K562 (cell line): Measurements from ENCODE around the gene FAM53B. TPM values are rescaled to one million over a fixed set of nuclear protein-coding genes. Genes with fewer than 3 reads are reported as not detected.
A peak's percentile ranks its signal among the peaks of the same experiment; 100 is the strongest.

ENCODE experiments used
- BCL6 ChIP-seq: fragments of 250-450 bp; sonication (Bioruptor Pico); IDR thresholded peaks from 2 replicates; pipeline ENCODE4 v1.4.0; 2020
- DACH1 ChIP-seq: fragments of 450-650 bp; IDR thresholded peaks from 2 replicates; pipeline ENCODE4 v1.6.1; 2018; ENCODE audit not compliant: partially characterized antibody
- MAZ ChIP-seq, 2 experiments: fragments of 450-650 bp in 1 of 2; sonication (generic) in 1 of 2; formaldehyde crosslinking; IDR thresholded peaks in 1 of 2; conservative IDR thresholded peaks in 1 of 2; 2 replicates each; pipeline versions ENCODE4 v1.4.0 to v1.5.0; 2020; ENCODE audit warnings: mild to moderate bottlenecking in 1 of 2, missing genetic modification reagents in 1 of 2
- PPARD ChIP-seq: fragments of 250-450 bp; sonication (Bioruptor Pico); IDR thresholded peaks from 2 replicates; pipeline ENCODE4 v1.8.0; 2022; ENCODE audit warnings: inconsistent platforms, mild to moderate bottlenecking, moderate library complexity
- REST ChIP-seq, 2 experiments: fragments of 450-650 bp; formaldehyde crosslinking in 1 of 2; IDR thresholded peaks; 2 replicates each; pipeline versions ENCODE4 v1.4.0 to v1.6.1; 2014 to 2020; ENCODE audit warnings: mild to moderate bottlenecking in 2 of 2, borderline replicate concordance in 1 of 2, low read depth in 1 of 2
- SFPQ ChIP-seq: fragments of 200-400 bp; formaldehyde crosslinking; IDR thresholded peaks from 2 replicates; pipeline ENCODE4 v1.6.1; 2017; ENCODE audit warnings: mild to moderate bottlenecking, low read depth, low read length, moderate library complexity
- SMAD3 ChIP-seq: fragments of 450-650 bp; formaldehyde crosslinking; conservative IDR thresholded peaks from 2 replicates; pipeline ENCODE4 v1.4.0; 2020; ENCODE audit warnings: mild to moderate bottlenecking
- SREBF2 ChIP-seq: sonication (generic); formaldehyde crosslinking; IDR thresholded peaks from 2 replicates; pipeline ENCODE4 v1.4.0; 2020; ENCODE audit warnings: mild to moderate bottlenecking, missing genetic modification reagents
- YY1 ChIP-seq, 3 experiments: IDR thresholded peaks; 2 replicates each; pipeline ENCODE4 v1.6.1; 2011; ENCODE audit warnings: low read length in 2 of 3, mild to moderate bottlenecking in 2 of 3, moderate library complexity in 2 of 3, borderline replicate concordance in 1 of 3, control low read depth in 1 of 3, low read depth in 1 of 3; ENCODE audit not compliant: insufficient read depth in 3 of 3, insufficient replicate concordance in 2 of 3, control insufficient read depth in 1 of 3, insufficient read length in 1 of 3; ENCODE audit errors: extremely low read depth in 1 of 3
- ZNF551 ChIP-seq: fragments of 250-450 bp; sonication (Bioruptor Pico); IDR thresholded peaks from 2 replicates; pipeline ENCODE4 v1.5.0; 2021; ENCODE audit warnings: mild to moderate bottlenecking, moderate library complexity
- ZNF589 ChIP-seq: fragments of 200-800 bp; sonication (Bioruptor generic); IDR thresholded peaks from 2 replicates; pipeline ENCODE4 v1.6.1; 2016; ENCODE audit warnings: low read depth, missing genetic modification characterization, missing compliant biosample characterization
- polyA plus RNA-seq, 8 experiments: library from polyadenylated mRNA; depleted of rRNA in 4 of 8; stranded (reverse) in 5 of 8; unstranded in 3 of 8; fragments of >200 nt; fragmentation: Nextera tagmentation in 2 of 8; fragmentation: Illumina TruSeq in 1 of 8; extraction: Ambion mirVana in 2 of 8; extraction: Trizol in 1 of 8; gene quantifications; 2 replicates each; pipeline versions ENCODE4 v1.2.1 to v1.2.3, GENCODE V29; 2011 to 2014; ENCODE audit warnings: inconsistent platforms in 1 of 8, missing spikeins in 1 of 8
- total RNA-seq, 7 experiments: library from RNA; depleted of rRNA in 6 of 7; stranded (reverse); fragments of >200 nt in 6 of 7; fragmentation: Illumina TruSeq in 2 of 7; extraction: Trizol in 2 of 7; gene quantifications; 2 replicates each; pipeline versions ENCODE4 v1.2.1 to v1.2.3, GENCODE V29; 2011 to 2021; ENCODE audit warnings: low replicate concordance in 1 of 7
- TF ChIP-seq, protein P1 (sequence below): fragments of 250-450 bp; sonication (Bioruptor Pico); IDR thresholded peaks from 2 replicates; pipeline ENCODE4 v1.5.0; 2021
- TF ChIP-seq, protein P2 (sequence below): fragments of 450-650 bp; IDR thresholded peaks from 2 replicates; pipeline ENCODE4 v1.6.1; 2016; ENCODE audit warnings: antibody characterized with exemption

Gene FAM53B
- total and polyA plus RNA-seq, 9 of the 15 experiments (the other 6 are each of a cell fraction or from before 2014, with no cell fraction given) = 0.03 to 16.5 (median 5.0) TPM

- 0 out of 2 replicates have a peak, but pooled peaks have one; percentile 57 for TF ChIP-seq SMAD3 (CRISPR knock-in tag)
- peak; percentile 98 for TF ChIP-seq ZNF589 (CRISPR knock-in tag)
- TF ChIP-seq SREBF2 (CRISPR knock-in tag) = no peak
- TF ChIP-seq YY1 (IDR thresholded peaks at IDR 0.05; ENCODE audit: borderline replicate concordance in 1 of 3, control insufficient read depth in 1 of 3, extremely low read depth in 1 of 3, insufficient read depth in 3 of 3, insufficient read length in 1 of 3, insufficient replicate concordance in 2 of 3, low read depth in 1 of 3, low read length in 2 of 3) = peak in 1 of 3 experiments; percentile 36
- no peak for TF ChIP-seq PPARD (CRISPR knock-in tag)
- TF ChIP-seq, protein P1, sequence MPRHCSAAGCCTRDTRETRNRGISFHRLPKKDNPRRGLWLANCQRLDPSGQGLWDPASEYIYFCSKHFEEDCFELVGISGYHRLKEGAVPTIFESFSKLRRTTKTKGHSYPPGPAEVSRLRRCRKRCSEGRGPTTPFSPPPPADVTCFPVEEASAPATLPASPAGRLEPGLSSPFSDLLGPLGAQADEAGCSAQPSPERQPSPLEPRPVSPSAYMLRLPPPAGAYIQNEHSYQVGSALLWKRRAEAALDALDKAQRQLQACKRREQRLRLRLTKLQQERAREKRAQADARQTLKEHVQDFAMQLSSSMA (CRISPR knock-in tag) = no peak
- TF ChIP-seq SFPQ = no peak
- TF ChIP-seq, protein P2, sequence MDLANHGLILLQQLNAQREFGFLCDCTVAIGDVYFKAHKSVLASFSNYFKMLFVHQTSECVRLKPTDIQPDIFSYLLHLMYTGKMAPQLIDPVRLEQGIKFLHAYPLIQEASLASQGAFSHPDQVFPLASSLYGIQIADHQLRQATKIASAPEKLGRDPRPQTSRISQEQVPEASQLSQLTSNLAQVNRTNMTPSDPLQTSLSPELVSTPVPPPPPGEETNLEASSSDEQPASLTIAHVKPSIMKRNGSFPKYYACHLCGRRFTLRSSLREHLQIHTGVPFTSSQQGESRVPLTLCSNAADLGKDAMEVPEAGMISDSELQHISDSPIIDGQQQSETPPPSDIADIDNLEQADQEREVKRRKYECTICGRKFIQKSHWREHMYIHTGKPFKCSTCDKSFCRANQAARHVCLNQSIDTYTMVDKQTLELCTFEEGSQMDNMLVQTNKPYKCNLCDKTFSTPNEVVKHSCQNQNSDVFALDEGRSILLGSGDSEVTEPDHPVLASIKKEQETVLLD = peak; percentile 39; the same call in 1 of the 2 replicates
- no peak for TF ChIP-seq REST (IDR thresholded peaks at IDR 0.05; ENCODE audit: borderline replicate concordance)
- TF ChIP-seq REST (CRISPR knock-in tag; IDR thresholded peaks at IDR 0.05; ENCODE audit: low read depth) = no peak
- TF ChIP-seq DACH1 = peak; percentile 72
- TF ChIP-seq BCL6 (CRISPR knock-in tag) = no peak
- peak in 1 of 2 experiments; percentile 62; a peak in 1 of 4 replicates for TF ChIP-seq MAZ (CRISPR knock-in tag; conservative IDR thresholded peaks at IDR 0.05 in 1 of 2, IDR thresholded peaks at IDR 0.05 in 1 of 2)
- TF ChIP-seq ZNF551 = no peak
These were observed 26.1 kb downstream of the FAM53B start (continued) for GRCh38 chr10:124717911-124718741.
